K562 (cell line): ENCODE measurements around the gene DBP. TPM values are rescaled to one million over a fixed set of nuclear protein-coding genes. Genes with fewer than 3 reads are reported as not detected.

Experiments
- ARHGAP35 ChIP-seq: fragments of 450-650 bp; IDR thresholded peaks from 2 replicates; pipeline ENCODE4 v1.6.1; 2018; ENCODE audit not compliant: partially characterized antibody
- ASH1L ChIP-seq: fragments of 450-650 bp; IDR thresholded peaks from 2 replicates; pipeline ENCODE4 v1.6.1; 2018; ENCODE audit warnings: borderline replicate concordance, mild to moderate bottlenecking, low read depth; ENCODE audit not compliant: partially characterized antibody
- CBFA2T2 ChIP-seq: fragments of 450-650 bp; conservative IDR thresholded peaks from 2 replicates; pipeline ENCODE4 v1.6.1; 2017; ENCODE audit warnings: mild to moderate bottlenecking
- CTBP1 ChIP-seq: fragments of 450-650 bp; IDR thresholded peaks from 2 replicates; pipeline ENCODE4 v1.6.1; 2016; ENCODE audit warnings: borderline replicate concordance
- DIDO1 ChIP-seq: fragments of 450-650 bp; IDR thresholded peaks from 2 replicates; pipeline ENCODE4 v1.6.1; 2016; ENCODE audit warnings: low read depth, missing biosample characterization, missing genetic modification characterization
- MIER1 ChIP-seq: fragments of 450-650 bp; IDR thresholded peaks from 2 replicates; pipeline ENCODE4 v1.6.1; 2016; ENCODE audit warnings: antibody characterized with exemption, mild to moderate bottlenecking, low read depth
- NFIC ChIP-seq: fragments of 450-650 bp; IDR thresholded peaks from 2 replicates; pipeline ENCODE4 v1.6.1; 2017; ENCODE audit warnings: mild to moderate bottlenecking, inconsistent platforms
- OTX1 ChIP-seq: fragments of 450-650 bp; formaldehyde crosslinking; IDR thresholded peaks from 2 replicates; pipeline ENCODE4 v1.4.0; 2022; ENCODE audit warnings: mild to moderate bottlenecking
- PCBP1 ChIP-seq: fragments of 200-400 bp; formaldehyde crosslinking; IDR thresholded peaks from 2 replicates; pipeline ENCODE4 v1.6.1; 2018; ENCODE audit warnings: mild to moderate bottlenecking, low read depth, low read length; ENCODE audit not compliant: poor library complexity, severe bottlenecking
- PHB2 ChIP-seq: fragments of 450-650 bp; IDR thresholded peaks from 2 replicates; pipeline ENCODE4 v1.6.1; 2017; ENCODE audit warnings: low read depth
- POLR2G ChIP-seq: fragments of 200-400 bp; formaldehyde crosslinking; IDR thresholded peaks from 2 replicates; pipeline ENCODE4 v1.6.1; 2017; ENCODE audit warnings: low read depth, mild to moderate bottlenecking, antibody characterized with exemption, low read length, moderate library complexity
- SAP30 ChIP-seq: fragments of 200-600 bp; sonication (generic); IDR thresholded peaks from 2 replicates; pipeline ENCODE4 v1.6.1; 2012; ENCODE audit warnings: borderline replicate concordance, low read depth, mild to moderate bottlenecking, moderate library complexity, low read length, control low read depth, inconsistent platforms; ENCODE audit not compliant: insufficient read depth, poor library complexity, severe bottlenecking
- SIN3B ChIP-seq: fragments of 450-650 bp; IDR thresholded peaks from 2 replicates; pipeline ENCODE4 v1.6.1; 2017; ENCODE audit warnings: low read depth, mild to moderate bottlenecking, moderate library complexity
- SMAD2 ChIP-seq: fragments of 150-350 bp; IDR thresholded peaks from 2 replicates; pipeline ENCODE4 v1.6.1; 2014; ENCODE audit warnings: low read depth, mild to moderate bottlenecking, low read length
- ZNF239 ChIP-seq: fragments of 250-450 bp; sonication (Bioruptor Pico); IDR thresholded peaks from 2 replicates; pipeline ENCODE4 v1.4.0; 2020; ENCODE audit warnings: mild to moderate bottlenecking
- polyA plus RNA-seq, 8 experiments: library from polyadenylated mRNA; depleted of rRNA in 4 of 8; stranded (reverse) in 5 of 8; unstranded in 3 of 8; fragments of >200 nt; fragmentation: Nextera tagmentation in 2 of 8; fragmentation: Illumina TruSeq in 1 of 8; extraction: Ambion mirVana in 2 of 8; extraction: Trizol in 1 of 8; gene quantifications; 2 replicates each; pipeline versions ENCODE4 v1.2.1 to v1.2.3, GENCODE V29; 2011 to 2014; ENCODE audit warnings: inconsistent platforms in 1 of 8, missing spikeins in 1 of 8
- total RNA-seq, 7 experiments: library from RNA; depleted of rRNA in 6 of 7; stranded (reverse); fragments of >200 nt in 6 of 7; fragmentation: Illumina TruSeq in 2 of 7; extraction: Trizol in 2 of 7; gene quantifications; 2 replicates each; pipeline versions ENCODE4 v1.2.1 to v1.2.3, GENCODE V29; 2011 to 2021; ENCODE audit warnings: low replicate concordance in 1 of 7
- TF ChIP-seq, protein P1 (sequence below): fragments of 250-450 bp; sonication (Bioruptor Pico); IDR thresholded peaks from 2 replicates; pipeline ENCODE4 v1.4.0; 2020; ENCODE audit warnings: mild to moderate bottlenecking
- TF ChIP-seq, protein P2 (sequence below): IDR thresholded peaks from 3 replicates; pipeline ENCODE4 v1.6.1; 2011; ENCODE audit warnings: borderline replicate concordance, mild to moderate bottlenecking, moderate library complexity; ENCODE audit not compliant: insufficient read length; ENCODE audit errors: extremely low read depth
- TF ChIP-seq, protein P3 (sequence below): fragments of 200-800 bp; sonication (Bioruptor generic); IDR thresholded peaks from 2 replicates; pipeline ENCODE4 v1.6.1; 2017; ENCODE audit warnings: missing genetic modification characterization, missing compliant biosample characterization

DBP gene
- total and polyA plus RNA-seq, 9 of the 15 experiments (the other 6 are each of a cell fraction or from before 2014, with no cell fraction given), result 0.25 to 5.5 (median 1.8) TPM

DNA sequence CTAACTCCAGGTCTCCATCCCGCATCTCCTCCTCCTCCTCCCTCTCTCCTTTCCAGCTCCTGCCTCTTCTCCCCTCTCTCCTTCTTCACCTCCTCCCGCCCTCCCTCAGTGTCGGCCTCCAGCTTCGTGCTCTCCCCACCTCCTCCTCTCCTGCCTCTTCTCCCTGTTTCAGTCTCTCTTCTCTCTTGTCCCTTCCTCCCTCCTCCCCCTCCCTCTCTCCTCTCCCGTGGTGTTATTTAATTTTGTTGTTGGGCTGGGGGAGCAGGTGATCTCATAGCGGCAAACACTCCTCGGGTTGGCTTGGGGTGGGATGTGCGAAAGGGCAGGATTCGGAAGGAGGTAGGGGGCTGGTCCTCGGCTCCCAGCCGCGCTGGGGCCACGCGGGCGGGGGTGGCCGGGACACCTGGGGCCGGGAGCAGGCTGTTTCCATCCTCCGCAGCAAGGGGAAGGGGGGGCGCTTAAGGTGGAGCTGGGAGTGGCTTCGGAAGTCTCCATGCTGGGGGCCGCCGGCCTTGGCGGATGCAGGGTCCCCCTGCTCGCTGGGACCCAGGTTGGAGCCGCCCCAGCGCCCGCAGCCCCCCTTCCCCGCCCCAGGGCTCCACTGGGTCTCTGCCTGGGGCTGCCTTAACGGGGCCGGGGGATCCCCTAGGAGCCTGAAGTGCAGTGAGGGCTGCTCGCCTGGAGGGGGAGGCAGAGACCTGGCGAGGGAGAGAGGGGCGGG is 9.0 kb upstream of the DBP start, which contains the start of gene CA11 (continued):
- TF ChIP-seq ZNF239 (CRISPR knock-in tag), result no peak
- TF ChIP-seq SAP30, result no peak
- TF ChIP-seq SIN3B, result peak; percentile 49; the same call in 1 of the 2 replicates
- peak; percentile 73 for TF ChIP-seq PCBP1
- no peak for TF ChIP-seq SMAD2
- TF ChIP-seq OTX1 (CRISPR knock-in tag), result peak; percentile 55; the same call in 1 of the 2 replicates
- TF ChIP-seq DIDO1, result peak; percentile 67; the same call in 1 of the 2 replicates
- TF ChIP-seq NFIC, result peak; percentile 31; the same call in 1 of the 2 replicates
- TF ChIP-seq, protein P1, sequence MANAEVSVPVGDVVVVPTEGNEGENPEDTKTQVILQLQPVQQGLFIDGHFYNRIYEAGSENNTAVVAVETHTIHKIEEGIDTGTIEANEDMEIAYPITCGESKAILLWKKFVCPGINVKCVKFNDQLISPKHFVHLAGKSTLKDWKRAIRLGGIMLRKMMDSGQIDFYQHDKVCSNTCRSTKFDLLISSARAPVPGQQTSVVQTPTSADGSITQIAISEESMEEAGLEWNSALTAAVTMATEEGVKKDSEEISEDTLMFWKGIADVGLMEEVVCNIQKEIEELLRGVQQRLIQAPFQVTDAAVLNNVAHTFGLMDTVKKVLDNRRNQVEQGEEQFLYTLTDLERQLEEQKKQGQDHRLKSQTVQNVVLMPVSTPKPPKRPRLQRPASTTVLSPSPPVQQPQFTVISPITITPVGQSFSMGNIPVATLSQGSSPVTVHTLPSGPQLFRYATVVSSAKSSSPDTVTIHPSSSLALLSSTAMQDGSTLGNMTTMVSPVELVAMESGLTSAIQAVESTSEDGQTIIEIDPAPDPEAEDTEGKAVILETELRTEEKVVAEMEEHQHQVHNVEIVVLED (CRISPR knock-in tag), result no peak
- TF ChIP-seq, protein P2, sequence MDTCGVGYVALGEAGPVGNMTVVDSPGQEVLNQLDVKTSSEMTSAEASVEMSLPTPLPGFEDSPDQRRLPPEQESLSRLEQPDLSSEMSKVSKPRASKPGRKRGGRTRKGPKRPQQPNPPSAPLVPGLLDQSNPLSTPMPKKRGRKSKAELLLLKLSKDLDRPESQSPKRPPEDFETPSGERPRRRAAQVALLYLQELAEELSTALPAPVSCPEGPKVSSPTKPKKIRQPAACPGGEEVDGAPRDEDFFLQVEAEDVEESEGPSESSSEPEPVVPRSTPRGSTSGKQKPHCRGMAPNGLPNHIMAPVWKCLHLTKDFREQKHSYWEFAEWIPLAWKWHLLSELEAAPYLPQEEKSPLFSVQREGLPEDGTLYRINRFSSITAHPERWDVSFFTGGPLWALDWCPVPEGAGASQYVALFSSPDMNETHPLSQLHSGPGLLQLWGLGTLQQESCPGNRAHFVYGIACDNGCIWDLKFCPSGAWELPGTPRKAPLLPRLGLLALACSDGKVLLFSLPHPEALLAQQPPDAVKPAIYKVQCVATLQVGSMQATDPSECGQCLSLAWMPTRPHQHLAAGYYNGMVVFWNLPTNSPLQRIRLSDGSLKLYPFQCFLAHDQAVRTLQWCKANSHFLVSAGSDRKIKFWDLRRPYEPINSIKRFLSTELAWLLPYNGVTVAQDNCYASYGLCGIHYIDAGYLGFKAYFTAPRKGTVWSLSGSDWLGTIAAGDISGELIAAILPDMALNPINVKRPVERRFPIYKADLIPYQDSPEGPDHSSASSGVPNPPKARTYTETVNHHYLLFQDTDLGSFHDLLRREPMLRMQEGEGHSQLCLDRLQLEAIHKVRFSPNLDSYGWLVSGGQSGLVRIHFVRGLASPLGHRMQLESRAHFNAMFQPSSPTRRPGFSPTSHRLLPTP, result no peak
- TF ChIP-seq PHB2, result no peak
- peak; percentile 74; the same call in 1 of the 2 replicates for TF ChIP-seq MIER1
- 0 out of 2 replicates have a peak, but pooled peaks have one; percentile 2 for TF ChIP-seq CBFA2T2
- TF ChIP-seq CTBP1, result peak; percentile 61
- TF ChIP-seq, protein P3, sequence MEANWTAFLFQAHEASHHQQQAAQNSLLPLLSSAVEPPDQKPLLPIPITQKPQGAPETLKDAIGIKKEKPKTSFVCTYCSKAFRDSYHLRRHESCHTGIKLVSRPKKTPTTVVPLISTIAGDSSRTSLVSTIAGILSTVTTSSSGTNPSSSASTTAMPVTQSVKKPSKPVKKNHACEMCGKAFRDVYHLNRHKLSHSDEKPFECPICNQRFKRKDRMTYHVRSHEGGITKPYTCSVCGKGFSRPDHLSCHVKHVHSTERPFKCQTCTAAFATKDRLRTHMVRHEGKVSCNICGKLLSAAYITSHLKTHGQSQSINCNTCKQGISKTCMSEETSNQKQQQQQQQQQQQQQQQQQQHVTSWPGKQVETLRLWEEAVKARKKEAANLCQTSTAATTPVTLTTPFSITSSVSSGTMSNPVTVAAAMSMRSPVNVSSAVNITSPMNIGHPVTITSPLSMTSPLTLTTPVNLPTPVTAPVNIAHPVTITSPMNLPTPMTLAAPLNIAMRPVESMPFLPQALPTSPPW (CRISPR knock-in tag), result peak; percentile 99
- peak; percentile 57 for TF ChIP-seq POLR2G
- TF ChIP-seq ASH1L, result no peak
- TF ChIP-seq ARHGAP35, result peak; percentile 81
